HG03457 (cell line): ENCODE results near the gene ROPN1L.
"Not testable (repeated sequence)": the region's sequence is repeated elsewhere in the genome, so short reads cannot be mapped to it uniquely, and the experiment has no call there.

Source experiments
- ATAC-seq: cut with Tn5 transposase; IDR thresholded peaks from one replicate; pipeline ENCODE4 v1.9.1; 2021; ENCODE audit warnings: moderate number of reproducible peaks; ENCODE audit not compliant: unreplicated experiment

Gene ROPN1L

DNA sequence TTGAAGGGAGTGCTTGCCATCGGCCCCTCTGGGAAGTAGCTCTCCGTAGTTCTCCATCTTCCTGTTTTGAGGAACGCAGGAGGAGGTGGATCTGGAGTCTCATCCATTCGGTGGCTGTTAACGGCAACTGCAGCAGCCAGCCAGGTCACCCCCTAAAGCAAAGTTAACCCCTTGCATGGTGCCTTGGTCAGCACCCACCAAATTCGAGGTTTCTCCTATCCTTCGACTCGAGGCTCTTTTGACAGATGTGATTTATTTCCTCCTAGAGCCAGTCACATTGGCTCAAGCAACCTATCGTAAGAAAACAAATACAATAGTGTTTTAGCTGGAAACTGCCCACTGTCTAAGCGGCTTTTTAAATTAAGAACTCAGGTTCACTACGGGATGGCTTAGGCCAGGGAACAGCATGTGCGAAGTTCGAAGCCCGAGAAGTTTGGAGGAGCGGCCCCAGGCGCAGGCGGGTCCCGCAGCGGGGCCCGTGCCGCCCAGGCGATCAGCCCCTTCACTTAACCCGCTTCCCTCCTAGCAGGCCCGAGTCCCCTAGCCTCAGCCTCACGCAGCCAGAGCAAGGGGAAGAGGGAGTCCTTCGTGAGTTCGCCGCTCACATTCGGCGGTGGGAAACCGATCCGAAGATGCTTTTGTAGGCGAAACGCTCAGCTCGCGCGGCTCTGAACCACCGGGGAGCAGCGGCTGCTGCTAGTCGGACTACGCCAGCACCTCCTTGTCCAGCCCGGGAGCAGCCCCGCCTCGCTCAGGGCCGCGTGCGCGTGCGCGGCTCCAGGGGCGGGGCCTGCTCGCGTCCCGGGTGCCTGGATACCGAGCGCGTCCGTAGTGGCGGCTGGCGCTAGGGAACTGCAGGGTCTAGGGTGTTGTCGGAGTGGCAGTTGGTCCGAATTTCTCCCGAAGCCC is at the start of gene ROPN1L:
Gene ROPN1L (plus strand): TSS at position 797 of the 909 bp plus-strand sequence. CDS start 289 bp downstream, outside the sequence.
- peak; percentile 94 for ATAC-seq

GRCh38 chr5:10392567-10393328 is 48.9 kb upstream of the ROPN1L start:
- not testable (repeated sequence) for ATAC-seq

DNA sequence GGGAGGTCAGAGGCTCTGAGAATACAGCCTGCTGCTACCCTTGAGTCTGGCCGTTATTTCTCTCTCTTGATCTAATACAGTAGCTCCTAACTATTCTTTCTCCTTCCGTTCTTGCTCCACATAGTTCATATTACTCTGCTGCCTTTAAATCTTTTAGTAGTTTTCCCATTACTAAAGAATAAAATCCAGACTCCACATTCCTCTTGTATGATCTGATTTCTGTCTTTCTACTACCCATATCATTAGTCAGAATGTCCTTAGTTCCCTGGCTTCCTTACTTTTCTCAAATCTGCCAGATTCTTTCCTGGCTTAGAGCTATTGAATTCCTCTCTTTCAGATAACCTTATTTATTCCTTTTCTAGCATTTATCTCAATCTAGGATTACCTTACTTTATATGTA is 48.2 kb upstream of the ROPN1L start:
- ATAC-seq: no peak

- ATAC-seq: no peak
These were observed 45.1 kb upstream of the ROPN1L start for GRCh38 chr5:10396552-10396951.

DNA sequence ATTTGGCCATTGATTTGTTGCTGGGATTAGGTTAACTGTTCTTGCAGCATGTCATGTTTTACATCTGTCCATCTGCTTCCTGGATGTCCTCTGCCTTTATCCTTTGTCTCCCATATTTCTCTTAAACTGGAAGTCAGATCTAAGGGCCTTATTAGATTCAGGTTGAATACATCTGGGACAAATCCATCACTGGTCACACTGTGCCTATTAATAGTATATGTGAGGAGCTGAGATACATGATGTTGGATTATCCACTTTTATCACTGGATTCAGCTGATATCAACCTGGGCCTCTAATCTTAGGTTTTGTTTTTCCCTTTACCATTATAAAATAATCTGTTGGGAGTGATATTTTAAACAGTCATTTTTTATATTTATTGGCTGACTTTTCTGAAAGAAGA is 41.8 kb upstream of the ROPN1L start:
- ATAC-seq: no peak

DNA sequence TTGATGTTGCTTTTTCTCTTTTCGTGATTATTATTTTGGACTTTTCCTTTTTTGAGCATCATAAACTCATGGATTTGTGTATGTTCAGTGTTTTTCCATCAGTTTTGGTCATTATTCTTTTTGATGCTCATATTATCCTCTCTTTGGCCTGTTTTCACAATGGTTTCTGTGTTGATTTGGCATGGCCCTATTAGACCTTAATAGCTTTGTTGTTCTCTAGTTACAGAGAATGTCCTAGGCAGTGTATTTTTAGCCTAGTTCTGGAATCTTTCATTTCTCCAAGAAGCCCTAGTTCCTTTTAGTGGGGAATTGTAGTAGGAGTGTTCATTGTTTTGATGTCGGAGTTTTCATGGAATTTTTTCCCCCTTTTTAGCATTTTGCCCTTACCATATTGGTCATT is 41.3 kb upstream of the ROPN1L start:
- ATAC-seq: no peak

- no peak for ATAC-seq
These were observed 40.8 kb upstream of the ROPN1L start for GRCh38 chr5:10400831-10401230.

GRCh38 chr5:10401498-10401897 is 40.2 kb upstream of the ROPN1L start:
- peak; percentile 88 for ATAC-seq

GRCh38 chr5:10403829-10404228 is 37.9 kb upstream of the ROPN1L start:
- ATAC-seq: no peak

GRCh38 chr5:10406651-10407050 is 35.0 kb upstream of the ROPN1L start:
- ATAC-seq: no peak

- ATAC-seq: no peak
These were observed 32.2 kb upstream of the ROPN1L start for GRCh38 chr5:10409504-10409903.

DNA sequence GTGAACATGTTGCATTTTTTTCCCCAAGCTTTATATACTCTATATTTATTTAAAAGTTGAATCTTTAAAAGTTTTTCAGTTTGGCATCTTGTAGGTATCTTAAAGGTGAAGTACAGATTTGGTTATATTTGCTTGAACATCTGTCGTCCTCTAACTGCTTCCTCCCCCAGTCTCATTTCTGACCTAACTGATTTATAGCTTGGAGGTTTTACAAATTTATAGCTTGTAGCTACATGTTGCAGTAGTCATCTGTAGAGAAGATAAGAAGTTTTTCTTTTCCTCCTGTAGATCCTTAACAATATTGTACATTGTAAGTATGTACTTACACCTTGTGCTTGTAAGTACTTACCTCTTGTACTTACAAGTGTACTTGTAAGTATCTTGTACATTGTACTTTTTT is 31.0 kb upstream of the ROPN1L start:
- no peak for ATAC-seq

- ATAC-seq: no peak
These were observed 30.3 kb upstream of the ROPN1L start for GRCh38 chr5:10411336-10411735.

DNA sequence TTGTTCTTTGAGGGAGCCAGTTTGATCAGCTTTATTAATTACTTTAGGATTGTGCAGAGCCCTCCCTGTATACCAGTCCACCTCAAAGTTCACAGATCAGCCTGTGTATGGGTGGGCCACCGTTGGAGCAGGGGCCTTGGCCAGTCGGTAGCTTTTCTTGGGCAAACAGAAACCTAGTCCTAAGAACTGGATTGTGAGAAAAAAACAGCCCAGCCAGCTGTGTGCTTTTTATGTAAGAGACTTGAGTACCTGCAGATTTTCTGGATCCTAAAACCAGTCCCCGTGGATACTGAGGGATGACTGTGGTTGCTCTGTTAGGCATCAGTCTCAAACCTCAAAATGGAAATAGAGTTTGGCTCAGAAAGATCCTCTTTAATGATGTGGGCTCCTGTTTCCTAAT is 24.8 kb upstream of the ROPN1L start:
- ATAC-seq: no peak

DNA sequence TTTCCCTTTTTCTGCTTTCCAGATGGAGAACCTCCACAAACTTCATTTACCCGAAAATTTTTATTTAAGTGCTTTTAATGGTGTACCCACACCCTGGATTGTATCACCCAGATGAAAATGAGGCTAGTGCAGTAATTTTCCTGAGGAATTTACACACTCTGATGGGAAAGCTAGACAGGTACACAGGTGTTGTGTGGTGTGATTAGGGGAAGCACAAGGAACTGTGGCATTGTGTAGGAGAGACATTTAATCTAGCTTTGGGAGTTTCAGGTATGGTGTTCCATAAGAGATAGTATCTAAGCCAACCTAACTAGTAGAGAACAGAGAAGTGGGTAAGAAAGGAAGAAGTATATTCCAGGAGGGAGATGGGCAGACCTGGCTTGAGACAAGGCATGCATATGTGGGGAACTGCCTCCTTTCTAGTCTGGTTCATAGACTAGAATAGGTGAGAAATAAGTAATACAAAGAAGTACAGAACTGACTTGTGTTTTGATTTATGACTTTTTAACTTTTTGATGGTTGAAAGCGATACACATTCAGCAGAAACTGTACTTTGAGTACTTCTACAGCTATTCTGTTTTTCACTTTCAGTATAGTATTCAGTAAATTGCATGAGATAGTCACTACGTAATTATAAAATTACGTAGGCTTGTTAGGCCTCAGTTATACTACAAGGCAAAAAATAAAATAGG is 22.9 kb upstream of the ROPN1L start:
- peak; percentile 59 for ATAC-seq

DNA sequence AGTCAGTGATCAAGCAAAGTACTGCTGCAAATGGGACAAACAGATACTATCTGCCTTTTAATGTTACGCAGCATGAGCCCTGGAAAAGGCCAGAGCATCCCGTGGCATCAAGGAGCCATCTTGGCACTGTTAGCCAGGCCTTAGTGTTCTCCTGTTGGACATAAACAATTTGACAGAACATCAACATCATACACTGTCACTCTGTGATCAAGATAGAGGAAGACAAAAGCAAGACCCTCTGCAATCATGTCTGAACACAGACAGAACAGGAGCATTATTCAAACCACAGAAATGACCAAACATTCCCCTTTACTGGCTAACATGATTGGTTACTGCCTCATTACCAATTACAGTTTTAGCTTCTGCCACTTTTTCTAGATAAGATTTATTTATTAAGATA is 21.2 kb upstream of the ROPN1L start:
- ATAC-seq: no peak

GRCh38 chr5:10420932-10421331 is 20.7 kb upstream of the ROPN1L start:
- ATAC-seq: no peak

GRCh38 chr5:10421896-10422691 is 19.6 kb upstream of the ROPN1L start:
- ATAC-seq: no peak

DNA sequence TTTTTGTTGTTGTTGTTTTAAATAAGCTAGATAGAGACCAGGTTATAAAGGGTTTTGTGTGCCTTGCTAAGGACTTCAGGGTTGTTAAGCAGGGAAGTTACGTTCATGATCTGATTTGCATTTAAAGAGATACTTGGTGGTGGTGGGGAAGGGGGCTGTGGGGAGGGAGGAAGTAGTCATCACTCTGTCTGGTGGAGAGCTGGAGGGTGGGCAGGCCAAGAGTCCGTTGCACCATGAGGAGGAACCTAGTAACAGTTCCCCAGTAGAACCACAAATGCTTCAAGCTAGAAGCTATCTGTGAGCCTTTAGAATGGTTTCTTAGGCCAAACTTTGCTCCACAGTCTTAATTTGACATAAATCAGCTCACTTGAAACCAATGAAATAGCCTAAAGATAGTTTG is 18.7 kb upstream of the ROPN1L start:
- no peak for ATAC-seq

- no peak for ATAC-seq
These were observed 17.5 kb upstream of the ROPN1L start for GRCh38 chr5:10424124-10424731.
